HCT116 (cell line): ENCODE results near the gene OBSCN. TPM values are rescaled to one million over a fixed set of nuclear protein-coding genes. Genes with fewer than 3 reads are reported as not detected.
A peak's percentile ranks its signal among the peaks of the same experiment; 100 is the strongest.

Source experiments
- ATAC-seq: fragments of 200-7000 bp; cut with Tn5 transposase; 2 replicates; pipeline ENCODE4 v1.9.1; 2020; ENCODE audit warnings: mild to moderate bottlenecking, moderate library complexity
- BruUV-seq: library from RNA; stranded (reverse); fragments of 400-500 nt; replicated peaks from 2 replicates; lab custom pipeline; 2021; lab: Mats Ljungman, UMichigan
- CTCF ChIA-PET: fragments of 300-600 bp; sonication (Branson Sonifier 250); formaldehyde crosslinking; loops from one replicate; lab custom pipeline; 2021; ENCODE audit warnings: antibody characterized with exemption; lab: Charles Lee
- POLR2A ChIA-PET: fragments of 300-600, 350-600 bp; sonication (Branson Sonifier 250); formaldehyde crosslinking; loops from one replicate; lab custom pipeline; 2021; ENCODE audit warnings: antibody characterized with exemption; lab: Charles Lee
- RAD21 ChIA-PET, 2 experiments: fragments of 300-600 bp; sonication (Branson Sonifier 250); formaldehyde crosslinking; loops; one replicate each; lab custom pipeline; 2023; ENCODE audit warnings: low total read pairs in 2 of 2; ENCODE audit not compliant: uncharacterized antibody in 2 of 2, unreplicated experiment in 2 of 2, low non-redundant PET in 1 of 2; lab: Charles Lee
- DNase-seq: peaks from one replicate; pipeline ENCODE4 v3.0.0-alpha.2; 2010; ENCODE audit warnings: low read depth, low spot score
- H2AFZ ChIP-seq: fragments of 200-600 bp; shearing (Covaris generic), sonication (generic); 2 replicates; pipeline ENCODE4 v1.6.1; 2017; ENCODE audit warnings: low read depth, mixed run types, mixed read lengths, antibody characterized with exemption, low read length; ENCODE audit not compliant: poor library complexity, severe bottlenecking
- H3K27ac ChIP-seq: 2 replicates; pipeline ENCODE4 v1.5.1; 2012; ENCODE audit warnings: low read depth, low read length
- H3K27me3 ChIP-seq: fragments of 200-600 bp; sonication (generic); 2 replicates; pipeline ENCODE4 v1.6.1; 2016; ENCODE audit warnings: mixed run types, low read length, mixed read lengths; ENCODE audit not compliant: insufficient read depth
- H3K36me3 ChIP-seq, 2 experiments: fragments of 200-500 bp in 1 of 2; fragments of 200-600 bp in 1 of 2; sonication (Bioruptor generic) in 1 of 2; sonication (generic) in 1 of 2; 2 replicates each; pipeline versions ENCODE4 v1.5.1 to v1.6.1; 2014 to 2016; ENCODE audit warnings: low read length in 2 of 2, inconsistent platforms in 1 of 2, mixed read lengths in 1 of 2, mixed run types in 1 of 2; ENCODE audit not compliant: insufficient read depth in 2 of 2, control insufficient read depth in 1 of 2
- H3K4me1 ChIP-seq, 2 experiments: fragments of 200-600 bp in 1 of 2; sonication (generic) in 1 of 2; 2 replicates each; pipeline versions ENCODE4 v1.5.1 to v1.6.1; 2012 to 2017; ENCODE audit warnings: low read length in 2 of 2, inconsistent platforms in 1 of 2, mild to moderate bottlenecking in 1 of 2, mixed read lengths in 1 of 2, mixed run types in 1 of 2, moderate library complexity in 1 of 2; ENCODE audit not compliant: insufficient read depth in 2 of 2, control insufficient read depth in 1 of 2
- H3K4me2 ChIP-seq: fragments of 200-600 bp; sonication (generic); 2 replicates; pipeline ENCODE4 v1.6.1; 2017; ENCODE audit warnings: mixed run types, low read length, mixed read lengths
- H3K4me3 ChIP-seq, 2 experiments: fragments of 200-600 bp in 1 of 2; sonication (generic) in 1 of 2; replicated peaks in 1 of 2; 2 replicates each; pipeline ENCODE4 v1.5.1; 2011 to 2016; ENCODE audit warnings: low read length in 2 of 2, control low read depth in 1 of 2, low read depth in 1 of 2, mild to moderate bottlenecking in 1 of 2, mixed read lengths in 1 of 2, mixed run types in 1 of 2
- H3K79me2 ChIP-seq: fragments of 200-600 bp; sonication (generic); 2 replicates; pipeline ENCODE4 v1.6.1; 2017; ENCODE audit warnings: mild to moderate bottlenecking, mixed run types, low read length, moderate library complexity, mixed read lengths; ENCODE audit not compliant: insufficient read depth
- H3K9ac ChIP-seq: fragments of 200-600 bp; sonication (generic); 2 replicates; pipeline ENCODE4 v1.6.1; 2016; ENCODE audit warnings: low read length, mixed read lengths
- H3K9me2 ChIP-seq: fragments of 200-600 bp; sonication (generic), shearing (Covaris generic); 2 replicates; pipeline ENCODE4 v1.6.1; 2017; ENCODE audit warnings: mixed run types, mild to moderate bottlenecking, moderate library complexity; ENCODE audit not compliant: insufficient read depth
- H3K9me3 ChIP-seq, 2 experiments: fragments of 200-500 bp in 1 of 2; fragments of 200-600 bp in 1 of 2; sonication (Bioruptor generic) in 1 of 2; sonication (generic) in 1 of 2; 2 replicates each; pipeline ENCODE4 v1.6.1; 2014 to 2017; ENCODE audit warnings: low read length in 2 of 2, mixed read lengths in 2 of 2, inconsistent platforms in 1 of 2, low read depth in 1 of 2, mild to moderate bottlenecking in 1 of 2, mixed run types in 1 of 2, moderate library complexity in 1 of 2; ENCODE audit not compliant: control insufficient read depth in 1 of 2, insufficient read depth in 1 of 2
- H4K20me1 ChIP-seq: fragments of 200-600 bp; sonication (generic), shearing (Covaris generic); 2 replicates; pipeline ENCODE4 v1.6.1; 2017; ENCODE audit warnings: mixed run types, mild to moderate bottlenecking, moderate library complexity; ENCODE audit not compliant: insufficient read depth
- ATF3 ChIP-seq: IDR thresholded peaks from 2 replicates; pipeline ENCODE4 v1.6.1; 2012
- CEBPB ChIP-seq: IDR thresholded peaks from 2 replicates; pipeline ENCODE4 v1.6.1; 2012; ENCODE audit warnings: low read depth
- EZH2 ChIP-seq: fragments of 200-600 bp; sonication (generic); IDR thresholded peaks from 2 replicates; pipeline ENCODE4 v1.6.1; 2017; ENCODE audit warnings: antibody characterized with exemption, mixed run types
- EZH2phosphoT487 ChIP-seq: fragments of 200-600 bp; IDR thresholded peaks from 2 replicates; pipeline ENCODE4 v1.6.1; 2018; ENCODE audit warnings: antibody characterized with exemption, borderline replicate concordance
- FOSL1 ChIP-seq: IDR thresholded peaks from 2 replicates; pipeline ENCODE4 v1.6.1; 2012; ENCODE audit warnings: low read depth
- JUND ChIP-seq: IDR thresholded peaks from 2 replicates; pipeline ENCODE4 v1.6.1; 2012
- POLR2AphosphoS5 ChIP-seq: IDR thresholded peaks from 2 replicates; pipeline ENCODE4 v1.6.1; 2011; ENCODE audit warnings: mild to moderate bottlenecking, low read depth, low read length, moderate library complexity
- RAD21 ChIP-seq: IDR thresholded peaks from 2 replicates; pipeline ENCODE4 v1.6.1; 2012; ENCODE audit warnings: low read depth, mild to moderate bottlenecking
- SIN3A ChIP-seq: IDR thresholded peaks from 2 replicates; pipeline ENCODE4 v1.6.1; 2012; ENCODE audit warnings: low read depth
- SP1 ChIP-seq: IDR thresholded peaks from 2 replicates; pipeline ENCODE4 v1.6.1; 2012; ENCODE audit warnings: low read depth
- SRF ChIP-seq: IDR thresholded peaks from 2 replicates; pipeline ENCODE4 v1.6.1; 2012; ENCODE audit warnings: low read depth
- TCF7L2 ChIP-seq: IDR thresholded peaks from 2 replicates; pipeline ENCODE4 v1.7.0; 2011; ENCODE audit warnings: borderline replicate concordance, inconsistent platforms; ENCODE audit not compliant: insufficient read depth, insufficient read length; ENCODE audit errors: extremely low read depth
- YY1 ChIP-seq: IDR thresholded peaks from 2 replicates; pipeline ENCODE4 v1.6.1; 2011; ENCODE audit warnings: low read length, low read depth, moderate library complexity, mild to moderate bottlenecking; ENCODE audit not compliant: insufficient replicate concordance; ENCODE audit errors: extremely low read depth
- ZNF274 ChIP-seq: fragments of 200-500 bp; sonication (Bioruptor generic); IDR thresholded peaks from 2 replicates; pipeline ENCODE4 v1.6.1; 2014; ENCODE audit warnings: mild to moderate bottlenecking, low read depth, low read length, inconsistent platforms
- intact Hi-C: fragments of 100-400 bp; cut with micrococcal nuclease; formaldehyde crosslinking; loops from 2 replicates; pipeline ENCODE4 v1.10.0; 2022
- total RNA-seq: library from RNA; stranded (reverse); gene quantifications from one replicate; pipeline ENCODE4 v1.2.1, GENCODE V29; 2021; ENCODE audit not compliant: unreplicated experiment
- TF ChIP-seq, protein P1 (sequence below): IDR thresholded peaks from 2 replicates; pipeline ENCODE4 v1.6.1; 2011; ENCODE audit warnings: mild to moderate bottlenecking, low read length, moderate library complexity; ENCODE audit not compliant: insufficient replicate concordance; ENCODE audit errors: extremely low read depth

The OBSCN gene
- total RNA-seq, 1 experiment from 2014 or later, result 16.6 TPM

GRCh38 chr1:228391411-228392020, 183.7 kb downstream of the OBSCN start:
- no TSS peak for BruUV-seq
- ChIA-PET RAD21 (no interaction called here), POLR2A (interaction anchor here (0.6 kb wide), 1 partner anchor 15 kb away, joined by 5 read pairs; the partner anchor contains the start of gene TRIM11), CTCF (interaction anchor here (0.6 to 2.7 kb wide), 2 partner anchors 68 to 392 kb away, joined by 3 to 9 read pairs; no protein-coding TSS in a partner anchor)
- Histone ChIP-seq H3K4me3 (no peak overlapping the region), H3K4me1 (peaks cover 25 to 33% of the 10 kb centered on the region in 2 experiments), H3K9ac (no peak overlapping the region), H3K36me3 (peaks cover 12 to 15% of the 10 kb centered on the region in 2 experiments; a peak in 3 of 4 replicates), H3K79me2 (no peaks in the 10 kb centered on the region), H3K4me2 (peak overlapping the region; percentile 74), H3K9me2 (no peaks in the 10 kb centered on the region), H3K27ac (peak overlapping the region; percentile 64), H3K9me3 (no peaks in the 10 kb centered on the region), H2AFZ (no peak overlapping the region), H4K20me1 (no peaks in the 10 kb centered on the region), H3K27me3 (no peaks in the 10 kb centered on the region)
- ATAC-seq (peak; percentile 10; the same call in 1 of the 2 replicates), DNase-seq (no peak)
- TF ChIP-seq CEBPB, result no peak
- no peak for TF ChIP-seq RAD21
- TF ChIP-seq JUND, result no peak
- no peak for TF ChIP-seq POLR2AphosphoS5
- TF ChIP-seq ZNF274, result no peak
- no peak for TF ChIP-seq FOSL1
- no peak for TF ChIP-seq TCF7L2
- no peak for TF ChIP-seq SRF
- no peak for TF ChIP-seq EZH2
- TF ChIP-seq EZH2phosphoT487, result no peak
- no peak for TF ChIP-seq SP1
- TF ChIP-seq, protein P1, sequence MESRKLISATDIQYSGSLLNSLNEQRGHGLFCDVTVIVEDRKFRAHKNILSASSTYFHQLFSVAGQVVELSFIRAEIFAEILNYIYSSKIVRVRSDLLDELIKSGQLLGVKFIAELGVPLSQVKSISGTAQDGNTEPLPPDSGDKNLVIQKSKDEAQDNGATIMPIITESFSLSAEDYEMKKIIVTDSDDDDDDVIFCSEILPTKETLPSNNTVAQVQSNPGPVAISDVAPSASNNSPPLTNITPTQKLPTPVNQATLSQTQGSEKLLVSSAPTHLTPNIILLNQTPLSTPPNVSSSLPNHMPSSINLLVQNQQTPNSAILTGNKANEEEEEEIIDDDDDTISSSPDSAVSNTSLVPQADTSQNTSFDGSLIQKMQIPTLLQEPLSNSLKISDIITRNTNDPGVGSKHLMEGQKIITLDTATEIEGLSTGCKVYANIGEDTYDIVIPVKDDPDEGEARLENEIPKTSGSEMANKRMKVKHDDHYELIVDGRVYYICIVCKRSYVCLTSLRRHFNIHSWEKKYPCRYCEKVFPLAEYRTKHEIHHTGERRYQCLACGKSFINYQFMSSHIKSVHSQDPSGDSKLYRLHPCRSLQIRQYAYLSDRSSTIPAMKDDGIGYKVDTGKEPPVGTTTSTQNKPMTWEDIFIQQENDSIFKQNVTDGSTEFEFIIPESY, result no peak
- no peak for TF ChIP-seq ATF3
- TF ChIP-seq YY1, result no peak
- no peak for TF ChIP-seq SIN3A
- intact Hi-C loops, result loop anchor here (1.0 to 5.0 kb wide), 2 partner anchors 13 to 394 kb away; no protein-coding TSS in a partner anchor
